Activated CD4-positive, alpha-beta T cell treated with anti-CD3 and anti-CD28 coated beads, Interleukin-2, amount 50 U/mL, for 4 hours (primary cell): ENCODE measurements around the gene NBPF3.

Experiments used
- DNase-seq, 2 experiments: peaks; one replicate each; pipeline ENCODE4 v3.0.0-alpha.2; 2020

Gene NBPF3

GRCh38 chr1:21520899-21521716 is 81.2 kb downstream of the NBPF3 start:
- DNase-seq = no peak

- no peak for DNase-seq
Measured at GRCh38 chr1:21521717-21522060, 81.8 kb downstream of the NBPF3 start.

- DNase-seq = no peak
Measured at GRCh38 chr1:21522525-21523038, 82.6 kb downstream of the NBPF3 start.

GRCh38 chr1:21523297-21523813 is 83.4 kb downstream of the NBPF3 start:
- no peak for DNase-seq

- no peak for DNase-seq
Measured at GRCh38 chr1:21524220-21524619, 84.3 kb downstream of the NBPF3 start.

- DNase-seq = no peak
Measured at GRCh38 chr1:21524686-21525339, 84.9 kb downstream of the NBPF3 start.

- DNase-seq = no peak
Measured at GRCh38 chr1:21525340-21525717, 85.4 kb downstream of the NBPF3 start.

GRCh38 chr1:21526441-21526840 is 86.5 kb downstream of the NBPF3 start:
- DNase-seq = no peak

GRCh38 chr1:21530368-21531016 is 90.6 kb downstream of the NBPF3 start:
- DNase-seq = no peak

- no peak for DNase-seq
Measured at GRCh38 chr1:21531241-21531640, 91.3 kb downstream of the NBPF3 start.

GRCh38 chr1:21532496-21532895 is 92.6 kb downstream of the NBPF3 start:
- no peak for DNase-seq

- no peak for DNase-seq
Measured at GRCh38 chr1:21532992-21533534, 93.1 kb downstream of the NBPF3 start.

- DNase-seq = no peak
Measured at GRCh38 chr1:21534146-21534545, 94.2 kb downstream of the NBPF3 start.
